GM18519 (cell line): ENCODE measurements around the gene RAD51D.
"Not testable (repeated sequence)": the region's sequence is repeated elsewhere in the genome, so short reads cannot be mapped to it uniquely, and the experiment has no call there.

ENCODE experiments used
- ATAC-seq: cut with Tn5 transposase; IDR thresholded peaks from one replicate; pipeline ENCODE4 v1.9.1; 2021; ENCODE audit warnings: mild to moderate bottlenecking, moderate library complexity; ENCODE audit not compliant: unreplicated experiment, low FRiP score

The RAD51D gene

DNA sequence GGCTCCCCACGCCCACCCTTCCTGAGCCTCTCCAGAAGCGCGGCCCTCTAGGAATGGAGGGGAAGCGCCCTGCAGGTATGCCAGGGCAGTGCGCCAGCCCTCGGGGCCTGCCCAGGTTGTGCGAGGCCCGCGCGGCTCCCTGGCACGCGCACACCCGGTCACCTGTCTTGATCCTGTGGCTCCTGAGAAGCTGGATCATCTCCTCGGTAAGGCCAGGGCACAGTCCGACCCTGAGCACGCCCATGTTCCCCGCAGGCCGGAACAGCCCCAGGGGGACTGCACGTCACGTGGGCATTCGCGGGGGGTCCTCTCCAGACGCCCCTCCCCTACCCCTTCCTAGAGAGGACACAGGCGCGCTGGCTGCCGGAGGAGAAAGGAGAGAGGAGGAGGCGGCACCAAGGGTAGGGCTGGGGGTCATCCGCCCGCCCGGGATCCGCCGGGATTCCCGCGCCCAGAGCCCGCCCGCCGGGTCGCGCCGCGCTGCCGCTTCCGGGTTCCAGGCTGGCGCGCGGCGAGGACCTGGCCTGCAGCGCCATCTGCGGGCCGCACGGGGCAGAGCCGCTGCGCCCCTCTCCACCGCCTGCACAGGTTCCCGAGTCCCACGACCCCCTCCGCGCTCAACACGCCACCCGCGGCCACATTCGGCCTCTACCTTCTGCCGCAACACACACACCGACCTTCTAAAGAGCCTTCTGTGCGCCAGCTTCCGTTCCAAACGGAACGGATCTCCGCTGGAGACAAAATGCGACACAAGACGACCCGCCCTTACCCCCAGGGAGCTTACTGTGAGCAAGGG, at the start of gene RAD51D:
Gene RAD51D, minus strand, starts transcription at position 491 of the 796 bp plus-strand sequence. Its CDS starts 247 bp downstream, at position 244.
- no peak for ATAC-seq

DNA sequence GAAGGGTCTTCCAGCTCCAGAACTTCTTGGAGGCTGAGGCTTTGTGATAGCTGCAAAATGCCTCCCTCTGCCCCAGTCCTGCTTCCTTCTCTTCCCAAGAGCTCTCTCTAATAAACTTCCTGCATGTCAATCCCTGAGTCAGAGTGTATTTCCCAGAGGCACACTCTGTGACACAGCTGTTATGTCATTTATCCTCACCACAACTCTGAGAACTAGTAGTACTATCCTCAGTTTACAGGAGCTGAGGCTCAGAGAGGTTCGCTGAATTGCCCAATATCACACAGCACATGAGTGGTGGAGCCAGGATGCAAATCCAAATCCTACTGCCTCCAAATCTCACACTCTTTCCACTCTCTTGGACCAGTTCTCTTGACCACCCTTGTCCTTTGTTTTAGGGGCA, 48.0 kb upstream of the RAD51D start:
- ATAC-seq, result no peak

DNA sequence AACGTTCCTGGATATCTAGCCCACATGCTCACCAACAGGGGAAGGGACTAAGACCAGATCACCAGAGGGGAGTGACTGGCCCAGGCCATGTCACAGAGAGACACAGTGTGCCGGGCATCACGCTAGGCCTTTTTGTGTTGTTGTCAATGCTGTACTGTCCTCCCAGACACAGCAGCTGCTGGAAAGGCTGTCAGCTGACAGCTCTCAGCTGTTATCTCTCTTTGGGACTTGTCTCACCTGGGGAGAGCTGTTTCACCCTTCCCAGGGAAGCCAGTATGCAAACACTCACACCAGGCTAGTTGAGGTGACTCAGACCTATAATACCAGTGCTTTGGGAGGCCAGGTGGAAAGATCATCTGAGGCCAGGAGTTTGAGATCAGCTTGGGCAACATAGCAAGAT, 47.4 kb upstream of the RAD51D start:
- no peak for ATAC-seq

DNA sequence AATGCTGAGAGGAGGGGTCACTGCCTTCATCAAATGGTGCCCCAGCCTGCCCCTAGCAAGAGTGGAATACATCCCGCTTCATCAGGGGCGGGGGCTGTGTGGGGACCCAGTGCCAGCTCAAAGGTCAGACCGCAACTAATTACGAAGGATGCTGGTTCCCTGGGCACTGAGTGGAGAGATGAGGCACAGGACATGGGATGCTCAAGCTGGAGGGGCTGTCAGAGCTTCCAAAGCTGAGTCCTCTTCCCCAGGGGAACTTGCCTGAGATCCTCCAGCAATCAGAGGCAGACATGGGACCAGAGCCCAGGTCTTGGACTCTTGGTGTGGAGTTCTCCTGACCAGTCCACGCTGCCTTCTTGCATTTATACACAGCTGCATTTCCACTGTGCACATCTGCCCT, 46.9 kb upstream of the RAD51D start:
- no peak for ATAC-seq

DNA sequence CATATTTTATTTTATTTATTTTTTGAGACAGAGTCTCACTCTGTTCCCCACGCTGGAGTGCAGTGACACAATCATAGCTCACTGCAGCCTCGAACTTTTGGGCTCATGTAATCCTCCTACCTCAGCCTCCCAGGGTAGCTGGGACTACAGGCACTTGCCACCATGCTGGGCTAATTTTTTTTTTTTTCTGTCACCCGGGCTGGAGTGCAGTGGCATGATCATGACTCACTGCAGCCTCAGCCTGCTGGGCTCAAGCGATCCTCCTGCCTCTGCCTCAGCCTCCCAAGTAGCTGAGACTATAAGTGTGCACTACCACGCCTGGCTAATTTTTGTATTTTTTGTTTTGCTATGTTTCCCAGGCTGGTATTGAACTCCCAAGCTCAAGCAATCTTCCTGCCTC, 45.1 kb upstream of the RAD51D start:
- no peak for ATAC-seq

DNA sequence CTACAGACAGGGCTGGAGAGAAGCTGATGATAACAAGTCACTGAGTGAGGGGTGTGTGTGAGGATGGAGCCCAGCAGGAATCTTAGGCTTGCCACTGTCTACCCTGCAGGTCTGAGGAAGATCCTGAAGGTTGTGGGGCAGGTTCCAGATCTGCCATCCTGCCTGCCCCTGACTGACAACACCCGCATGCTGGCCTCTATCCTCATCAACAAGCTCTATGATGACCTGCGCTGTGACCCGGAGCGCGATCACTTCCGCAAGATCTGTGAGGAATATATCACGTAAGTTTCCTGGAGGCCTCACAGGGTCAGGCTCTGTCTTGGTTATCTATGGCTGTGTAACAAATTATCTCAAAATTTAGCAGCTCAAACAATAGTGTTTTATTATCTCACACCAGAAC, 44.2 kb upstream of the RAD51D start:
- ATAC-seq, result no peak

DNA sequence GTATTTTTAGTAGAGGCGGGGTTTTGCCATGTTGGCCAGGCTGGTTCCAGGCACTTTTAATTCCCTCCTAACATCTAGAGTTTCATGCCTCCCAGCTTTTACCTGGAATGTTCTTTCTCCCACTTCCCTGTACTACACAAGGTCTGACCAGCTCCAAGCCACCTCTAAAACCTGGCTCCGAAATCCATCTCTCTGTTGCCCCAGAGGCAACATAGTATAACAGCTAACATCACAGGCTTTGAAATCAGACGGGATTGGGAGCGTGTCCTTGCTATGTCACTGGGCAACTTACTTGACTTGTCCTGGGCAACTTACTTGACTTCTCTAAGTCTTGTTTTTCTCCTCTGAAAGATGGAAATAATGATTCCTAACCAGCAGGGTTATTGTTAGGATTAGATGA, 43.1 kb upstream of the RAD51D start:
- ATAC-seq, result no peak

DNA sequence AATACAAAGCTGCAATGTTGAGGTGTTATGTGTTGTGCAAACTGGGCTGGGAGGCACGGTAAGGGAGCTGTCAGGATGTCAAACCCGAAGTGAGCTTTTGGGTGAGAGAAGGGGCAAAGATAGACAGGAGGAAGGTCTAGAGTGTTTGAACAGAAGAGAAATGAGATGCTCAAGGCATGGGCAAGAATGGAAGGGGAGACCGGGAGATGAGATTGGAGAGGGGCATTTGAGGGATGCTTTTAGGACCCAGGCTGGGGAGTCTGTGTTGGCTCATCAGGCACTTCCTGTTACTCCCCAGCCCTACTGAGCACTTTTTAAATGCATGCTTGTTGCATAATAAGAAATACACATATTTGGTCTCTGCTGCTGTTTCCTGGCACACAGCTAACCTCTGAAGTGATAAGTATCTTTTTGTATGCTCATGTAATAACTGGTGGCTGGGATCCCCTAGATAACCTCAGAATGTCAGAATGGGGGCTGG, 41.7 kb upstream of the RAD51D start:
- ATAC-seq, result no peak

DNA sequence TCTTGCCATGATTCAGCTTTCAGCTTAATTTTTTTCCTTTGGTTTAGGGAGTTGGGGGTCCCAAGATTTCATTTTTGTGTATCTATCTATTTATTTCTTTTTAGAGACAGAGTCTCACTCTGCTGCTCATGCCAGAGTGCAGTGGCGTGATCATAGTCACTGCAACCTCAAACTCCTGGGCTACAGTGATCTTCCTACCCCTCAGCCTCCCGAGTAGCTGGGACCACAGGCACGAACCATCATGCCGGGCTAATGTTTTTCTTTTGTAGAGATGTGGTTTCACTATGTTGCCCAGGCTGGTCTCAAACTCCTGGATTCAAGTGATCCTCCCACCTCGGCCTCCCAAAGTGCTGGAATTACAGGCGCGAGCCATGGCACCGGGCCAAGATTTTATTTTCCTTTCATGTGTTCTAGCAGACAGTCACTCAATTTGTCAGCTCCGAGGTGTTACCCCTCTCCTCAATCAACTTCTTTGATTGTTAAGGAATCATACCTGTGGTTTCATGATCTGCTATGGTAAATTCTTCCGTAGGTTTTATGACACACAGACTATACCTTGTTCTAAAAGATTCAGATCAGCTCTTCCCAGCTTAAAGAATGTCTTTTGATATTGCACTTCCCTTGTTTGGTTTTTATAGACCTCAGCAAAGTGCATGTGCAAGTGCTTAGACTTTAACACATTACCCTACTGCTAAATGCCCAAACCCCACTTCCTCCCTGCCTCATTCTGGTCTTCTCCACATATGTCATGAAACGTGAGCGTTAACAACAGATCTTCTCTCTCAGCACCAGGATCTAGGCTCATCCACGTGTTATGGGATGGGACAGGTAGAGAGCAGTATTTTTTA, 40.9 kb upstream of the RAD51D start:
- no peak for ATAC-seq

DNA sequence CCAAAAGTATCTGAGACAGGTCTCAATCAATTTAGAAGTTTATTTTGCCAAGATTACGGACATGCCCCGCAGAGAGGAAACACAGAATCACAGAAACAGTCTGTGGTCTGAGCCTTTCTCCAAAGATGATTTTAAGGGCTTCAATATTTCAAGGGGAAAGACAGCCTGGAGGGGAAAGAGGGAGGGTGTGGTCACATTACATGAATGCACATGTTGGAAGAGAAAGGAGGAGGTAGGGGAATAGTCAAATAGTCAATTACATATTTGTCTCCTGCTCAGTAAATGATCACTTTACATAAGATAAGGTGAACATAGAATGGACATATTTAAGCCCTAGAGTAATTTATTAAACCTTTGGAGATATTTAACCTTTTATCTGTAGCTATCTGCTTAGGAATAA, 40.3 kb upstream of the RAD51D start:
- ATAC-seq, result no peak

DNA sequence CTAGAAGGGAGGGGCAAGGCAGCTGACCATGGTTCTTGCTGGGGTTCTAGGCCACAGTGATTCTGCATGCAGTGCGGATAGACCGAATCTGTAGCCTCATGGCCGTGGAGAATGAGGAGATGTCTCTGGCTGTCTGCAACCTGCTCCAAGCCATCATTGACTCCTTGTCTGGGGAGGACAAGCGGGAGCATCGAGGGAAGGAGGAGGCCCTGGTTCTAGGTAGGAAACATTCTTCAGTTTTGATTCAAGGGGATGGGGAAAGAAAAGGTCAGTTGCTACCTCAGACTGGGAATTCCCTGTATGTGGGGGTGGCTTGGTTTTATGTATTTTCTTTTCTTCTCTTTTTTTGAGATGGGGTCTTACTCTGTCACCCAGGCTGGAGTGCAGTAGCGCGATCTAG, 35.6 kb upstream of the RAD51D start:
- no peak for ATAC-seq

DNA sequence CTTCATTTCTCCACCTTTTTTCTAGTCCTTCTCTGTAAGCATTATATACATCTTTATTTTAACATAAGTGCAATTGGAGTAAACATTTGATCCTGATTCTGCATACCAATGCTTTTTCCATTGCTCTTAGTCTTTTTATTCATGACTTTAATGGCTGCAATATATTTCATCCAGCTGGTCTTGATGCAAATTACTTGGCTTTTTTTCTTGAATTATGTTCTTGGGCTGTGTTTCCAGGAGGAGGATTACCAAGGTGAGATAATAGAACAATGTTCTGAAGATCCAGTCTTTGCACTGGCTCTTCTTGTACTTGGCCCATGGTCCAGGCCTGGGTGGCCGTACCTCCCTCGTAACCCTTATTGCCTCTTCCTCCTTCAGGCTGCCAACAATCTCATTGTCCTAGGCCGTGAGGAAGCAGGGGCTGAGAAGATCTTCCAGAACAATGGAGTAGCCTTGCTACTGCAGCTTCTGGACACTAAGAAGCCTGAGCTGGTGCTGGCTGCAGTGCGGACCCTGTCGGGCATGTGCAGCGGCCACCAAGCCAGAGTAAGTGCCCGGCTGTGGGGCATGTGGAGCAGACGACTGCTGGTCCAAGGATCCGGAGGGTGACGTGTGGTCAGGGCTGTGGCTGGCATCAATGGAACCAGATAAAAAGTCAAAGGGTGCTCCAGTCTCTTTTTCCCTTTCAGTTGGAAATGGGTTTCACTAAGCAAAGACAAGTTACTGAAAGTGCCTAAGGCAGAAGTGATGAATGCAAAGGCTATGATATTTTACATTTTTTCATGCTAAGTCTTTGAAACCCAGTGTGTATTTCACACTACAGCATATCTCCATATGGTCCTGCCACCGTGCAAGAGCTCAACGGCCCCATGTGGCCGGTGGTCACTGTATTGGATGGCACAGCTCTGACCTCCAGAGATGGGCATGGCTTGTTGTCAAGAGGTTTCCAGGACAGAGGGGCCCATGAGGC, 34.8 kb upstream of the RAD51D start:
- ATAC-seq, result no peak

DNA sequence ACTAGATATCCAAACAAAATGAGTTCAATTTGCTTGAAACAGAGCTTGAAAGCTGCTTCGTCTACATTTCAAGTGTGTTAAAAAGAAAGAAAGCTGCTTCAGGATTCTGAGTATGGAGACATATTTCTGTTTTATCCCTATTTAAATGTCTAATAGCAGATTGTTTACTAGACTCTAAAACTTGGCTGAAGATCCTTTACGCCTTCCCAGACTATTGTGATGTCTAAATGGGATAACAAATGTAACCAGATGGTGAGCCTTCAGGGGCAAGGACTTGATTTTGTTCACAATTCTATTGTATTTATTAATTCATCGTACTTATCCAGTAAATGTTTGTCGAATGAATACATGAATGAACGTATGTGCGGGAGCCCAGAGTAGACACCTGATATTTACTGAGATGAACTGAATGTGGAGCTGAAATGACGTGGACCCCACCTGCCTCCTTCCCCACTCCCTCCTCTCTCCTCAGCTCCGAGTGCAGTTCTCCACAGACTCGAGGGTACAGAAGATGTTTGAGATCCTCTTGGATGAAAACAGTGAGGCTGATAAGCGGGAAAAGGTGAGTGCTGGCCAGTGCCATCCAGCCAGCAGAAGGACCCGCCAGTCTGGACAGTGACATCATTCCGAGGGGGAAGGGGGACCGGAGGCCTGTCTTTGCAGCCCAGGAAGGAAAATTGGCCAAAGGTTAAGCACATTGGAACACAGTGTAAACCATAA, 32.9 kb upstream of the RAD51D start:
- no peak for ATAC-seq

DNA sequence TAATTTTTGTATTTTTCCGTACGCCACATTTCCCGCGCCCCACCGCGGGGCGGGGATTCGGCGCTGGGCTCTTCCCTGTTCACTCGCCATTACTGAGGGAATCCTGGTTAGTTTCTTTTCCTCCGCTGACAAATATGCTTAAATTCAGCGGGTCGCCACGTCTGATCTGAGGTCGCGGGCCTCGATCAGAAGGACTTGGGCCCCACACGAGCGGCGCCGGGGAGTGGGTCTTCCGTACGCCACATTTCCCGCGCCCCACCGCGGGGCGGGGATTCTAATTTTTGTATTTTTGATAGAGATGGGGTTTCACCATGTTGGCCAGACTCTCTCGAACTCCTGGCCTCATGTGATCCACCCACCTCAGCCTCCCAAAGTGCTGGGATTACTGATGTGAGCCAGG, 31.4 kb upstream of the RAD51D start:
- ATAC-seq, result not testable (repeated sequence)

DNA sequence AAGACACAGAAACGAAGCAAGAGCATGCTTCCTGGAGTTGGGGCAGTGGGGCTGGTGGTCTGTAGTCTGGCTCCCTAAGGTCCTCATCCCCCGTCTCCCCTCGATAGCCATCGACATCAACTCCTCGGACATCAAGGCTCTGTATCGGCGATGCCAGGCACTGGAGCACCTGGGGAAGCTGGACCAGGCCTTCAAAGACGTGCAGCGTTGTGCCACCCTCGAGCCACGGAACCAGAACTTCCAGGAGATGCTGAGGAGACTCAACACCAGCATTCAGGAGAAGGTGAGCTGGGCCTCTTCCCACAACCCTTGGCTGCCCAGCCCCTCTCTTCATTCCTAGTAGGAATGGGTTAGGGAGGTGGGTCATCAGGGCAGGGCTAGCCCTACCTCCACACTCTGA, 30.3 kb upstream of the RAD51D start:
- no peak for ATAC-seq

DNA sequence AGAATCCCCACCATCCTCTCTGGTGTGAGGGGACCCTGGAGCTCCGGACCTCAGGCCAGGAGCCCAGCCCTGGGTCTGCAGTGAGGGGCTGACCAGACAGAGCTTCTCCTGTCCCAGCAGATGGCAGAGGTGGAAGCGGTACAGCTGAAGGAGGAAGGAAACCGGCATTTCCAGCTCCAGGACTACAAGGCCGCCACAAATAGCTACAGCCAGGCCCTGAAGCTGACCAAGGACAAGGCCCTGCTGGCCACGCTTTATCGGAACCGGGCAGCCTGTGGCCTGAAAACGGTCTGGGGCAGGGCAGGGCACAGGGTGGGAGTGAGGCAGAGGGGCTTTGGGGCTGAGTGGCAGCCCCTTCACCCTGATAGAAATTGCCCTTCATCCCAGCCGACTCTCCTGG, 28.5 kb upstream of the RAD51D start:
- ATAC-seq, result no peak

DNA sequence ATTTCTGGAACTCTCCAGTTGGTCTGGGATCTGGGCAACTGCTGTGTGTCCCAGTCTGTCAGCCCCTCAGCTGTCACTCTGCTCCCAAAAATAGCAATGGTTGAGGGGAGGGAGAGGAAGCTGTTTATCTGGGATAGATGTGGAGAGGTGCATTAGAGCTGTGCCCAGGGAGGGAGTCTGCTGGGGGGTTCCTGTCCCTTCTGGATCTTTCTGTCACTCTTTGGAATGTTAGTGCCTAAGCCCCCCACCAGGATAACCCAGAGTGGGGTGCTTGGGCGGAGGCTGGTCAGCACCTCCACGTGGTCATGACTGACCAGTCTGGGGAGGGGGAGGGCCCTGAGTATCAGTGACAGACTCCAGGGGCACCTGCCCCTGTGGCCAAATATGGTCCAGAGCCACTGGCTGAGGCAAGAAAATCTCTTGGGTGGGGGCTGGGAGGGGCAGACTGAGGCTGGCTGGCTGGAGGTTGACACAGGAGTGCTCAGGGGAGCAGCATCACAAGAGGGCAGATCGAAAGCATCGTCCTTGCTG, 27.8 kb upstream of the RAD51D start, which contains the start of gene UNC45B:
Gene UNC45B, plus strand, starts transcription at position 443 of the 531 bp plus-strand sequence. CDS start 447 bp downstream, outside the sequence.
- ATAC-seq, result no peak

DNA sequence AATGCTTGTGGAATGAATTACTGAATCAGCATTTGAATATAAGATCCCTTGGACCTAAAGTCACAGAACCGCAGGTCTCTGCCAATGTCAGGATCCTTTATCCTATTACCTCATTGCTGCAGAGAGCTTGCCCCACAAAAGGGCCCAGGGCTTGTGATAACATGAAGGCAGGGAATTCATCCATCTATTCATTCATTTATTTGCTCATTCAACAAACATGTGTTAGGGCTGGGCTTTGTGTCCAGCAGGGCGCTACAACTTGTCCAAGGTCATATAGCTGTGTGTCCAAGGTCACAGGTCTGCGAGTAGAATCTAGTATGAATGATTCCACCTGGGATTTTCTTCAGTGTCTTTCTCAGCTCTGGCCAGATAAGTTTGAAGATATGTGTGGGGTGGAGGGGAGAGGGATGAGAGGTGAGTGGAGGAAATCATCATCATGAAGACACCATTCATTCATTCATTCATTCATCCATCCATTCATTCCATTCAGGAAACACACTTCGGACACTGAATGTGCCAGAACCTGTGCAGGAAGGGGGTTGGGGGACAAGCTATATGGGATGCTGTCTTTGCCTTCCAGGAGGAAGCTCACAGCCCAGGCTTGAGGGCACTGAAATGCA, 26.7 kb upstream of the RAD51D start:
- ATAC-seq, result no peak

DNA sequence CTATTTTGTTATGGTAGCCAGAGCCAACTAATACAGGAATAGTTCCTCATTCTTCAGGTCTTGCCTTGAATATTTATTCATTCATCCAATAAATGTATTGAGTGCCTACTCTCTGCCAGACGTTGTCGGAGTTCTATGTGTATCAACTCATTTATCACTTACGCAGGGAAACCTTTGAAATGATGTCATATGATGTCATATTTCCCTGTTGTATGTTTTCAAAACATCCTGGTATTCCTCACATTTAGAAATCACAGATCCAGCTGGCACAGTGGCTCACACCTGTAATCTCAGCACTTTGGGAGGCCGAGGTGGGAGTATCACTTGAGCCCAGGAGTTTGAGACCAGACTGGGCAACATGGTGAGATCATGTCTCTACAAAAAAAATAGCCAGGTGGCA, 25.2 kb upstream of the RAD51D start:
- ATAC-seq, result no peak
